Natural killer cell (primary cell): ENCODE results near the gene TMEM132A. TPM values are rescaled to one million over a fixed set of nuclear protein-coding genes. Genes with fewer than 3 reads are reported as not detected.

Experiments
- ATAC-seq, 3 donors: fragments of 150-1000 bp in 2 of 3; fragments of 200-7000 bp in 1 of 3; cut with Tn5 transposase; 1 replicate in 1 of 3; 2 replicates in 2 of 3; pipeline ENCODE4 v1.10.0; 2021; ENCODE audit warnings: mild to moderate bottlenecking in 2 of 3, moderate library complexity in 2 of 3
- DNase-seq, 2 donors: peaks; one replicate each; pipeline versions ENCODE4 v3.0.0 to v3.0.0-alpha.2; 2013 to 2021; ENCODE audit warnings: mixed read lengths in 1 of 2
- H3K27ac ChIP-seq: one replicate; pipeline ENCODE4 v1.5.1; 2013; ENCODE audit warnings: mild to moderate bottlenecking, low read length
- H3K27me3 ChIP-seq: one replicate; pipeline ENCODE4 v1.6.1; 2013; ENCODE audit warnings: low read length; ENCODE audit not compliant: control insufficient read depth, insufficient read depth
- H3K36me3 ChIP-seq: one replicate; pipeline ENCODE4 v1.6.1; 2013; ENCODE audit warnings: low read length; ENCODE audit not compliant: control insufficient read depth, insufficient read depth
- H3K4me1 ChIP-seq: one replicate; pipeline ENCODE4 v1.6.1; 2013; ENCODE audit warnings: low read length; ENCODE audit not compliant: control insufficient read depth, insufficient read depth
- H3K4me3 ChIP-seq: one replicate; pipeline ENCODE4 v1.5.1; 2013; ENCODE audit warnings: low read length
- H3K9me3 ChIP-seq: one replicate; pipeline ENCODE4 v1.6.1; 2013; ENCODE audit warnings: low read length; ENCODE audit not compliant: control insufficient read depth, insufficient read depth
- H3K27ac Mint-ChIP-seq, 2 donors: one replicate each; pipeline ENCODE4 v1.8.0; 2022; ENCODE audit warnings: mild to moderate bottlenecking in 2 of 2, mixed read lengths in 2 of 2, moderate library complexity in 1 of 2
- H3K27me3 Mint-ChIP-seq, 2 donors: one replicate each; pipeline ENCODE4 v1.8.0; 2022; ENCODE audit warnings: low read depth in 2 of 2, mixed read lengths in 2 of 2
- H3K36me3 Mint-ChIP-seq: one replicate; pipeline ENCODE4 v1.8.0; 2022; ENCODE audit warnings: mixed read lengths
- H3K4me1 Mint-ChIP-seq, 2 donors: one replicate each; pipeline ENCODE4 v1.8.0; 2022; ENCODE audit warnings: mixed read lengths in 2 of 2
- H3K4me3 Mint-ChIP-seq: one replicate; pipeline ENCODE4 v1.8.0; 2022; ENCODE audit warnings: mild to moderate bottlenecking, moderate library complexity, mixed read lengths
- H3K9me3 Mint-ChIP-seq, 2 donors: one replicate each; pipeline ENCODE4 v1.8.0; 2022; ENCODE audit warnings: mixed read lengths in 2 of 2
- WGBS: methylation state at CpG from one replicate; pipeline ENCODE4 v1.1.7; 2013; ENCODE audit warnings: missing lambda C conversion rate; ENCODE audit not compliant: insufficient coverage; 5-methylcytosine and 5-hydroxymethylcytosine counted together
- intact Hi-C: fragments of 100-400 bp; cut with micrococcal nuclease; formaldehyde crosslinking; loops from one replicate; pipeline ENCODE4 v1.14.2; 2022
- total RNA-seq, 4 donors: library from RNA; stranded (reverse); fragments of 120-200 nt in 1 of 4; gene quantifications; one replicate each; pipeline versions ENCODE4 v1.2.3 to v1.2.4, GENCODE V29; 2013 to 2022
- TF ChIP-seq, protein P1 (sequence below): fragments of 200-600 bp; IDR thresholded peaks from one replicate; pipeline ENCODE4 v1.8.0; 2022; ENCODE audit warnings: antibody characterized with exemption

Gene TMEM132A
- total RNA-seq, 3 donors from 2014 or later (not counting 1 experiment from before 2014, with no cell fraction given): not detected

DNA sequence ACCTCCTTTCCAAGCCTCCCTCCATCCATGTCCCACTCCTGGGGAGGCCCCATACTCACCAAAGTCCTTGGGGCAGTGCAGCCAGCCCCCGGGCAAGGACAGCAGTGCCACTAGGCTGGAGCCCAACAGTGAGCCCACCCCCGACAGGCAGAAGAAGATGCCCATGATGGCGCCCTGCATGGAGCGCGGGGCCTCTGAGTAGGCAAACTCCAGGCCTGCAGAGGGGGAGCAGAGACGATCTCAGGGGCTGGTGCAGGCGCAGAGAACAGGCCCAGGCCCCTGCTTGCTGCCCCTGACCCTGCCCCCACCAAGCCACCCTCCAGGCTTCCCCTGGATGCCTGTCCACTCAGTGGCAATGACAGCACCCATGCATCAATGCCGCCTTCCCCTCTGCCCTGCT, 13.6 kb downstream of the TMEM132A start:
- Mint-ChIP-seq H3K36me3 (no peaks in the 10 kb centered on the region), H3K4me3 (no peak overlapping the region), H3K27me3 (peaks cover 0 to 4% of the 10 kb centered on the region in 2 donors), H3K4me1 (no peaks in the 10 kb centered on the region), H3K9me3 (no peaks in the 10 kb centered on the region), H3K27ac (no peak overlapping the region)
- H3K27me3 ChIP-seq: no peaks in the 10 kb centered on the region
- DNase-seq (no peak), ATAC-seq (no peak)
- H3K36me3 ChIP-seq: no peaks in the 10 kb centered on the region
- H3K9me3 ChIP-seq: no peaks in the 10 kb centered on the region
- WGBS: 91% methylated on average over 8 of the region's 8 CpGs
- H3K4me1 ChIP-seq: no peaks in the 10 kb centered on the region
- intact Hi-C loops: no loop called here
- H3K27ac ChIP-seq: no peak overlapping the region
- TF ChIP-seq, protein P1, sequence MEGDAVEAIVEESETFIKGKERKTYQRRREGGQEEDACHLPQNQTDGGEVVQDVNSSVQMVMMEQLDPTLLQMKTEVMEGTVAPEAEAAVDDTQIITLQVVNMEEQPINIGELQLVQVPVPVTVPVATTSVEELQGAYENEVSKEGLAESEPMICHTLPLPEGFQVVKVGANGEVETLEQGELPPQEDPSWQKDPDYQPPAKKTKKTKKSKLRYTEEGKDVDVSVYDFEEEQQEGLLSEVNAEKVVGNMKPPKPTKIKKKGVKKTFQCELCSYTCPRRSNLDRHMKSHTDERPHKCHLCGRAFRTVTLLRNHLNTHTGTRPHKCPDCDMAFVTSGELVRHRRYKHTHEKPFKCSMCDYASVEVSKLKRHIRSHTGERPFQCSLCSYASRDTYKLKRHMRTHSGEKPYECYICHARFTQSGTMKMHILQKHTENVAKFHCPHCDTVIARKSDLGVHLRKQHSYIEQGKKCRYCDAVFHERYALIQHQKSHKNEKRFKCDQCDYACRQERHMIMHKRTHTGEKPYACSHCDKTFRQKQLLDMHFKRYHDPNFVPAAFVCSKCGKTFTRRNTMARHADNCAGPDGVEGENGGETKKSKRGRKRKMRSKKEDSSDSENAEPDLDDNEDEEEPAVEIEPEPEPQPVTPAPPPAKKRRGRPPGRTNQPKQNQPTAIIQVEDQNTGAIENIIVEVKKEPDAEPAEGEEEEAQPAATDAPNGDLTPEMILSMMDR: no peak
- no peak overlapping the region for H3K4me3 ChIP-seq

DNA sequence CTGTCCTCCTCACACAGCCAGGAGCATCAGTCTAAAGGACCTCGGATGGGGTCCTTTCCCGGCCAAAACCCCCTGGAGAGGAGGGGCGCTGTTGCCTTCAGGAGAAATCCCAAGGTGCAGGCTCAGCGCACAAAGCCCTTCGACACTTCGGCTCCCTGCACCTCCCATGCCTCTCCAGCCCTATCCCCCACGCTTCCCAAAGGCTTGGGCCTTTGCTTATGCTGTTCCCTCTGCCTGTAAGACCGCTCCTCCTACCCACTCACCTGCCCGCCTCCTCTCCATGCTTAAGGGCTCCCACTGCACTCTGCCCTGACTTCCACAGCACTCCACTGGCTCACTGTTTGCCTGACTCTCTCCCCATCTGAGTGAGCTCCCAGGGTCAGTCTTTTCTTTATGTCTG, 14.2 kb downstream of the TMEM132A start:
- WGBS: 91% methylated on average over 9 of the region's 9 CpGs
- Histone ChIP-seq H3K4me1 (no peaks in the 10 kb centered on the region), H3K27ac (no peak overlapping the region), H3K27me3 (no peaks in the 10 kb centered on the region), H3K36me3 (no peaks in the 10 kb centered on the region), H3K4me3 (no peak overlapping the region), H3K9me3 (no peaks in the 10 kb centered on the region)
- ATAC-seq (no peak), DNase-seq (no peak)
- TF ChIP-seq, protein P1: no peak
- Mint-ChIP-seq H3K27ac (no peak overlapping the region), H3K36me3 (no peaks in the 10 kb centered on the region), H3K4me1 (no peaks in the 10 kb centered on the region), H3K27me3 (peaks cover 0 to 4% of the 10 kb centered on the region in 2 donors), H3K9me3 (no peaks in the 10 kb centered on the region), H3K4me3 (no peak overlapping the region)
- intact Hi-C loops: no loop called here

GRCh38 chr11:60939301-60939700, 15.0 kb downstream of the TMEM132A start:
- Mint-ChIP-seq H3K9me3 (no peaks in the 10 kb centered on the region), H3K36me3 (no peaks in the 10 kb centered on the region), H3K27me3 (no peaks in the 10 kb centered on the region), H3K4me3 (no peak overlapping the region), H3K4me1 (no peaks in the 10 kb centered on the region), H3K27ac (no peak overlapping the region)
- no peak overlapping the region for H3K27ac ChIP-seq
- WGBS: 93% methylated on average over 7 of the region's 7 CpGs
- no peak for DNase-seq
- no peaks in the 10 kb centered on the region for H3K9me3 ChIP-seq
- no peak for ATAC-seq
- intact Hi-C loops: no loop called here
- no peaks in the 10 kb centered on the region for H3K27me3 ChIP-seq
- no peaks in the 10 kb centered on the region for H3K36me3 ChIP-seq
- no peak overlapping the region for H3K4me3 ChIP-seq
- TF ChIP-seq, protein P1: no peak
- no peaks in the 10 kb centered on the region for H3K4me1 ChIP-seq

GRCh38 chr11:60939855-60940254, 15.6 kb downstream of the TMEM132A start:
- Histone ChIP-seq H3K36me3 (no peaks in the 10 kb centered on the region), H3K4me1 (no peaks in the 10 kb centered on the region), H3K4me3 (no peak overlapping the region), H3K9me3 (no peaks in the 10 kb centered on the region), H3K27me3 (no peaks in the 10 kb centered on the region), H3K27ac (no peak overlapping the region)
- TF ChIP-seq, protein P1: no peak
- no peaks in the 10 kb centered on the region for H3K27me3 Mint-ChIP-seq
- ATAC-seq (no peak), DNase-seq (no peak)
- H3K4me1 Mint-ChIP-seq: no peaks in the 10 kb centered on the region
- H3K27ac Mint-ChIP-seq: no peak overlapping the region
- H3K36me3 Mint-ChIP-seq: no peaks in the 10 kb centered on the region
- intact Hi-C loops: no loop called here
- H3K9me3 Mint-ChIP-seq: no peaks in the 10 kb centered on the region
- WGBS: 82% methylated on average over 2 of the region's 2 CpGs
- no peak overlapping the region for H3K4me3 Mint-ChIP-seq
